A673 (cell line): Measurements from ENCODE around the gene GMPR. TPM values are rescaled to one million over a fixed set of nuclear protein-coding genes. Genes with fewer than 3 reads are reported as not detected.

Experiments
- BruUV-seq: library from RNA; stranded (reverse); fragments of 400-500 nt; replicated peaks from 2 replicates; lab custom pipeline; 2021; lab: Mats Ljungman, UMichigan
- CTCF ChIA-PET: fragments of 300-600 bp; sonication (Branson Sonifier 250); formaldehyde crosslinking; loops from one replicate; lab custom pipeline; 2022; ENCODE audit warnings: antibody characterized with exemption; lab: Charles Lee
- POLR2A ChIA-PET: fragments of 300-600 bp; sonication (Branson Sonifier 250); formaldehyde crosslinking; loops from one replicate; lab custom pipeline; 2022; ENCODE audit warnings: antibody characterized with exemption; ENCODE audit not compliant: low non-redundant PET; lab: Charles Lee
- DNase-seq: peaks from one replicate; pipeline ENCODE4 v3.0.0-alpha.2; 2015; ENCODE audit warnings: low spot score
- H3K27ac ChIP-seq: fragments of 200-600 bp; sonication (generic); 2 replicates; pipeline ENCODE4 v1.5.1; 2016; ENCODE audit warnings: mixed run types, low read depth, mild to moderate bottlenecking, mixed read lengths, antibody characterized with exemption, low read length; ENCODE audit not compliant: poor library complexity, severe bottlenecking
- H3K27me3 ChIP-seq: fragments of 200-600 bp; sonication (generic); replicated peaks from 2 replicates; pipeline ENCODE4 v1.6.1; 2017; ENCODE audit warnings: mixed run types, low read depth, mild to moderate bottlenecking, mixed read lengths, antibody characterized with exemption, low read length; ENCODE audit not compliant: insufficient read depth, poor library complexity
- H3K36me3 ChIP-seq: fragments of 200-600 bp; sonication (generic); 2 replicates; pipeline ENCODE4 v1.6.1; 2016; ENCODE audit warnings: mixed run types, mild to moderate bottlenecking, mixed read lengths, antibody characterized with exemption, low read length; ENCODE audit not compliant: insufficient read depth, poor library complexity, severe bottlenecking
- H3K4me1 ChIP-seq: fragments of 200-600 bp; sonication (generic); 2 replicates; pipeline ENCODE4 v1.6.1; 2017; ENCODE audit warnings: mixed run types, mild to moderate bottlenecking, mixed read lengths, antibody characterized with exemption, low read length; ENCODE audit not compliant: insufficient read depth, poor library complexity, severe bottlenecking
- H3K4me3 ChIP-seq: fragments of 200-600 bp; sonication (generic); 2 replicates; pipeline ENCODE4 v1.5.1; 2016; ENCODE audit warnings: low read depth, mixed run types, mild to moderate bottlenecking, mixed read lengths, low read length; ENCODE audit not compliant: poor library complexity, severe bottlenecking
- H3K9me3 ChIP-seq: fragments of 200-600 bp; sonication (generic); 2 replicates; pipeline ENCODE4 v1.6.1; 2016; ENCODE audit warnings: mixed run types, low read depth, mild to moderate bottlenecking, mixed read lengths, antibody characterized with exemption, low read length; ENCODE audit not compliant: poor library complexity, severe bottlenecking
- EZH2 ChIP-seq: fragments of 200-600 bp; sonication (generic); IDR thresholded peaks from 2 replicates; pipeline ENCODE4 v1.6.1; 2017; ENCODE audit warnings: borderline replicate concordance, low read depth, mild to moderate bottlenecking, mixed read lengths, antibody characterized with exemption, low read length; ENCODE audit not compliant: poor library complexity, severe bottlenecking
- intact Hi-C: fragments of 100-400 bp; cut with micrococcal nuclease; formaldehyde crosslinking; loops from one replicate; pipeline ENCODE4 v1.10.0; 2022; ENCODE audit not compliant: unreplicated experiment
- total RNA-seq: library from RNA; stranded (reverse); gene quantifications from 2 replicates; pipeline ENCODE4 v1.2.3, GENCODE V29; 2021
- TF ChIP-seq, protein P1 (sequence below): fragments of 300-800, 200-600 bp; sonication (generic); conservative IDR thresholded peaks from 2 replicates; pipeline ENCODE4 v1.5.1; 2017; ENCODE audit warnings: low read depth, mild to moderate bottlenecking, antibody characterized with exemption, low read length, moderate library complexity, mixed read lengths

The GMPR gene
- total RNA-seq, 1 experiment from 2014 or later: 0.32 TPM

DNA sequence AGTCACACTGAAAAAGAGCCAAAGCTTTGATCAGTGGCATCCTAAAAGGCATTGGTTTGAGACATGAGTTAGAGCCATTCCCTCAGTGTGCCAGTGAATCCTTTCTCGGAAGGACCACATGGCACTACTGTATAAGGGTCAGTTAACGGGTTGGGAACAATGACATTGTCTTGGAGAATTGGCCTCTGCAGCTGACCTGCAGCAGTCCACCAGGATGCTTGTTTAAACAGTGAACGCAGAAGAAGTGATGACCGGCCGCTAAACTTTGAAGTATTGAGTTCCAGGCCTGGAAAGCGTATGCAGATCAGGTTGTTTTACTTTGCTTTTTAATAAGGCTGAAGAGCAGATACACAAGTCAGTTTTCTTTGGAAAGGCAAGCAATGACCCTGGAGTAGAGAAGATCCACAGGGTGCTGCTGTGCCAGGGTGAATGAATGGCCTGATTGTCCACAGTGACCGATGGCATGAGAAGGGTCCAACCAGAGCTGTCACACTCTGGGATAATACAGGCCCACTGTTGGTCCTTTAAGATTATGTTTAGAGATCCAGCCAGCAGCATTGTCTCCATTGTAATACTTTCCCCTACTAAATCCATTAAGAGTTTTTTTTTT lies 57.8 kb downstream of the GMPR start:
- H3K4me1 ChIP-seq: no peaks in the 10 kb centered on the region
- H3K27me3 ChIP-seq: no peaks in the 10 kb centered on the region
- H3K27ac ChIP-seq: no peak overlapping the region
- no peaks in the 10 kb centered on the region for H3K9me3 ChIP-seq
- ChIA-PET CTCF (no interaction called here), POLR2A (no interaction called here)
- H3K4me3 ChIP-seq: no peak overlapping the region
- DNase-seq: no peak
- H3K36me3 ChIP-seq: no peaks in the 10 kb centered on the region
- intact Hi-C loops: no loop called here
- no TSS peak for BruUV-seq
- TF ChIP-seq, protein P1, sequence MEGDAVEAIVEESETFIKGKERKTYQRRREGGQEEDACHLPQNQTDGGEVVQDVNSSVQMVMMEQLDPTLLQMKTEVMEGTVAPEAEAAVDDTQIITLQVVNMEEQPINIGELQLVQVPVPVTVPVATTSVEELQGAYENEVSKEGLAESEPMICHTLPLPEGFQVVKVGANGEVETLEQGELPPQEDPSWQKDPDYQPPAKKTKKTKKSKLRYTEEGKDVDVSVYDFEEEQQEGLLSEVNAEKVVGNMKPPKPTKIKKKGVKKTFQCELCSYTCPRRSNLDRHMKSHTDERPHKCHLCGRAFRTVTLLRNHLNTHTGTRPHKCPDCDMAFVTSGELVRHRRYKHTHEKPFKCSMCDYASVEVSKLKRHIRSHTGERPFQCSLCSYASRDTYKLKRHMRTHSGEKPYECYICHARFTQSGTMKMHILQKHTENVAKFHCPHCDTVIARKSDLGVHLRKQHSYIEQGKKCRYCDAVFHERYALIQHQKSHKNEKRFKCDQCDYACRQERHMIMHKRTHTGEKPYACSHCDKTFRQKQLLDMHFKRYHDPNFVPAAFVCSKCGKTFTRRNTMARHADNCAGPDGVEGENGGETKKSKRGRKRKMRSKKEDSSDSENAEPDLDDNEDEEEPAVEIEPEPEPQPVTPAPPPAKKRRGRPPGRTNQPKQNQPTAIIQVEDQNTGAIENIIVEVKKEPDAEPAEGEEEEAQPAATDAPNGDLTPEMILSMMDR: no peak
- TF ChIP-seq EZH2: no peak

DNA sequence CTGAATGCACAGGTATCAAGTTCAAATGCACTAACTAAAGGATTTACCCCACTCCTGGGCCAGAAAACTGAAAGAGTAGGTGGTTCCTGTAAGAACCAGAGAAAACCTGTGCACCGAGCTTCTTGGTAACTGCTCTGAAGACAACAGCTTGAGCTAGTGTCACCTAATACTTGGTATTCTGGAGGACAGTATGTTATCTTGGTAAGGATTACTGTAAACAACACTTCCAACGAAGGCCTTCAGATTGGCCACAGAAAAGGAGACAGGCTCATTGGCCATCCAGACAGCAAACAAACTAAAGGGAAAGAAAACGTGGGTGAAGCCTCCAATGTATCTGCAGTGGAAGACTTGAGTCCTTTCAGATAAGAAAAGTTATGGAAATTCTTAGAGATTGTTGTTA lies 61.5 kb downstream of the GMPR start:
- Histone ChIP-seq H3K9me3 (no peaks in the 10 kb centered on the region), H3K4me3 (no peak overlapping the region), H3K27ac (no peak overlapping the region), H3K27me3 (no peaks in the 10 kb centered on the region), H3K4me1 (no peaks in the 10 kb centered on the region), H3K36me3 (no peaks in the 10 kb centered on the region)
- no TSS peak for BruUV-seq
- no peak for DNase-seq
- TF ChIP-seq EZH2: no peak
- TF ChIP-seq, protein P1: no peak
- POLR2A ChIA-PET: no interaction called here
- intact Hi-C loops: no loop called here
- CTCF ChIA-PET: no interaction called here

DNA sequence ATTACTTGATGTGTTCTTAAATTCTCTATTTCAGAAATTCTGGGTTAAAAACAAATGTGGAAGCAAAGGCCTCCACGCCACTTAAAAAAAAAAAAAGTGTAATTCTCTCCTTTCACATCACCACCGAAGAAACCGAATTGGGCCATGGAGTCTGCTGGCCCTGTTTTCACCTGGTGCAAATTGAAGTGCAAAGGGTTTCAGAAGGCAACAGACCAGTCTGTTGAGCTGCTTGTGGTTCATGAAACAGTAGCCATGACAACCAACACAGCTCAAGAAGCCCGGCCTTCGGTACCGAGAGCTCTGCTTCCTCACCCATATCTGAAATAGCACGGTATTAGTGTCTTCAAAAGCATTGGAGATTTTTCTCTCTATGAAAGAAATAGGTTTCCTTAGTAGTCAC lies 63.1 kb downstream of the GMPR start:
- DNase-seq: no peak
- no TSS peak for BruUV-seq
- no peaks in the 10 kb centered on the region for H3K36me3 ChIP-seq
- intact Hi-C loops: no loop called here
- TF ChIP-seq, protein P1: no peak
- TF ChIP-seq EZH2: no peak
- H3K9me3 ChIP-seq: no peaks in the 10 kb centered on the region
- no peaks in the 10 kb centered on the region for H3K4me1 ChIP-seq
- no peak overlapping the region for H3K4me3 ChIP-seq
- ChIA-PET POLR2A (no interaction called here), CTCF (no interaction called here)
- no peaks in the 10 kb centered on the region for H3K27me3 ChIP-seq
- no peak overlapping the region for H3K27ac ChIP-seq
